ENCODE results near the gene NELFA. TPM values are rescaled to one million over a fixed set of nuclear protein-coding genes. Genes with fewer than 3 reads are reported as not detected.

NELFA gene
- total RNA-seq, 2 donors from 2014 or later: 29.5 to 53.3 TPM

DNA sequence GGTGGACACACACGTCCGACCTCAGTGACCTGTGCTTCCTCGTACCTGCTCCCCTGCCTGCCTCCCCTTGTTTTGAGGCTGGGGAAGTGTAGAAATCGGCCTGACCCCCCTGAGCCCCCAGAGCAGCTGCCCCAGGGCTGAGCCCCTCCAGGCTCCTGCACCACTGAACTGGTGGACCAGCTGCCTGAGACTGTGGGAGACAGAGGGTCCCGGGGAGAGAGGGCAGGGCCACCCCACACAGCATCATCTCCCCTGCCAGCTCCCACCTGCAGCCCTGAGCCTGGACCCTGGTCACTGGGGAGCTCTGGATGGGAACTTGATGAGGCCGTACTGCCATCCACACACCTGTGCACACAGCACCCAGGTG is 35.3 kb upstream of the NELFA start:
- Histone ChIP-seq H3K9me3 (no peaks in the 10 kb centered on the region), H3K4me3 (no peak overlapping the region), H3K36me3 (no peaks in the 10 kb centered on the region), H3K4me1 (replicated peaks) (peaks cover 6% of the 10 kb centered on the region), H3K27me3 (replicated peaks; ENCODE audit: insufficient read depth) (peaks cover 23% of the 10 kb centered on the region), H3K27ac (no peak overlapping the region)
- 94% methylated on average over 5 of the region's 6 CpGs for WGBS
- intact Hi-C loops (cut with DNase I): no loop called here
- no peak for DNase-seq (ENCODE audit: low spot score)
- no peak for TF ChIP-seq POLR2AphosphoS5 (IDR thresholded peaks at IDR 0.05)
- no peak for TF ChIP-seq POLR2A (IDR thresholded peaks at IDR 0.05)

DNA sequence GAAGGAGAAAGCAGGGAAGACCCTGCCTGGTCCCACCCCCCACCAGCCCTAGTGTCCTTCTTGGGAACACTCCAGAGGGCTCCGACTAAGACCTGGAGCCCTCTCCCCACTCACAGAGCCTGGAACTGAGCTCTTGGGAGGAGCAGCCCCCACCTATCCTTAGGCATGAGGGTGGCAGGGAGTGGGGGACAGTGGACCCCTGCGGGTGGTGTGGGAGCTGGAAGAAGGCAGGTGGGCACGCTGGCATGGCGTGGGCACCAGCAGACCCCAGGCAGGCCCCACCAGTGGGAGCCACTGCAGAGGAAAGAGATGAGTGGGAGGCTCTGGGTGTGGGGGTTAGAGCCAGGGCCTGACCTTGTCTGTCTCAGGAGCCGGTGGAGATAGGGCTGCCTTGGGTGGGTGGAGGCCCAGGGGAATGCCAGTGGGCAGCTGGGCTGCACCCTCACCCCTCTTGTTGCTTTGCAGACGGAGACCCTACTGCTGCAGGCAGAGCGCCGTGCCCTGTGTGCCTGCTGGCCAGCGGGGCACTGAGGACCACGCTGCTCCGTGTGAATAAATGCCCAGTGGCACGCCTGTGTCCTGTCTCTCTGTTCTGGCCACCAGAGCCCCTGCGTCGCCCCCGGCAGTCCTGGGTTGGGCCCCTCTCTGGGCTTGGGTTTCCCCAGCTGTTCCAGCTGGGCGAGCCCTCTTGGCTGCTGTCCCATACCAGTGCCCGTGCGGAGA is 34.8 kb upstream of the NELFA start:
- Histone ChIP-seq H3K4me3 (no peak overlapping the region), H3K4me1 (replicated peaks) (peaks cover 6% of the 10 kb centered on the region), H3K36me3 (no peaks in the 10 kb centered on the region), H3K9me3 (no peaks in the 10 kb centered on the region), H3K27me3 (replicated peaks; ENCODE audit: insufficient read depth) (peaks cover 23% of the 10 kb centered on the region), H3K27ac (no peak overlapping the region)
- TF ChIP-seq POLR2AphosphoS5 (IDR thresholded peaks at IDR 0.05): no peak
- TF ChIP-seq POLR2A (IDR thresholded peaks at IDR 0.05): no peak
- TF ChIP-seq CTCF (IDR thresholded peaks at IDR 0.05): no peak
- no peak for DNase-seq (ENCODE audit: low spot score)
- WGBS: 91% methylated on average over 18 of the region's 18 CpGs
- intact Hi-C loops (cut with DNase I): no loop called here

GRCh38 chr4:2042947-2043395 is 34.2 kb upstream of the NELFA start:
- peaks cover 6% of the 10 kb centered on the region for H3K4me1 ChIP-seq (replicated peaks)
- intact Hi-C loops (cut with DNase I): no loop called here
- H3K27me3 ChIP-seq (replicated peaks; ENCODE audit: insufficient read depth): peaks cover 23% of the 10 kb centered on the region
- H3K27ac ChIP-seq: no peak overlapping the region
- no peaks in the 10 kb centered on the region for H3K36me3 ChIP-seq
- TF ChIP-seq CTCF (IDR thresholded peaks at IDR 0.05) (no peak), POLR2AphosphoS5 (IDR thresholded peaks at IDR 0.05) (no peak), POLR2A (IDR thresholded peaks at IDR 0.05) (no peak)
- 87% methylated on average over 8 of the region's 8 CpGs for WGBS
- no peak for DNase-seq (ENCODE audit: low spot score)
- H3K9me3 ChIP-seq: no peaks in the 10 kb centered on the region
- no peak overlapping the region for H3K4me3 ChIP-seq

- 8% methylated on average over 13 of the region's 80 CpGs for WGBS
- H3K4me1 ChIP-seq (replicated peaks): peaks cover 6% of the 10 kb centered on the region
- H3K27ac ChIP-seq: no peak overlapping the region
- intact Hi-C loops (cut with DNase I): no loop called here
- TF ChIP-seq CTCF (IDR thresholded peaks at IDR 0.05): no peak
- TF ChIP-seq POLR2AphosphoS5 (IDR thresholded peaks at IDR 0.05): no peak
- no peak for TF ChIP-seq POLR2A (IDR thresholded peaks at IDR 0.05)
- H3K36me3 ChIP-seq: no peaks in the 10 kb centered on the region
- no peak for DNase-seq (ENCODE audit: low spot score)
- H3K4me3 ChIP-seq: peak overlapping the region; percentile 55 to 56
- no peaks in the 10 kb centered on the region for H3K9me3 ChIP-seq
- H3K27me3 ChIP-seq (replicated peaks; ENCODE audit: insufficient read depth): peaks cover 19% of the 10 kb centered on the region
Observed at GRCh38 chr4:2042204-2042946, 33.6 kb upstream of the NELFA start.

GRCh38 chr4:2041239-2042130 is 32.7 kb upstream of the NELFA start:
- 1% methylated on average over 87 of the region's 94 CpGs for WGBS
- peak overlapping the region; percentile 55 to 56 for H3K4me3 ChIP-seq
- peaks cover 12% of the 10 kb centered on the region for H3K27me3 ChIP-seq (replicated peaks; ENCODE audit: insufficient read depth)
- TF ChIP-seq POLR2AphosphoS5 (IDR thresholded peaks at IDR 0.05): no peak
- no peak for TF ChIP-seq CTCF (IDR thresholded peaks at IDR 0.05)
- TF ChIP-seq POLR2A (IDR thresholded peaks at IDR 0.05): no peak
- no peak for DNase-seq (ENCODE audit: low spot score)
- H3K36me3 ChIP-seq: no peaks in the 10 kb centered on the region
- intact Hi-C loops (cut with DNase I): no loop called here
- H3K9me3 ChIP-seq: no peaks in the 10 kb centered on the region
- H3K27ac ChIP-seq: no peak overlapping the region
- peaks cover 6% of the 10 kb centered on the region for H3K4me1 ChIP-seq (replicated peaks)
